GF-D8 (cell line): Measurements from ENCODE around the gene HIRA.

Experiments used
- DNase-seq: peaks from one replicate; lab custom pipeline; 2025; lab: John Stamatoyannopoulos, UW

Gene HIRA

GRCh38 chr22:19407649-19408606 is 23.6 kb downstream of the HIRA start:
- no peak for DNase-seq

DNA sequence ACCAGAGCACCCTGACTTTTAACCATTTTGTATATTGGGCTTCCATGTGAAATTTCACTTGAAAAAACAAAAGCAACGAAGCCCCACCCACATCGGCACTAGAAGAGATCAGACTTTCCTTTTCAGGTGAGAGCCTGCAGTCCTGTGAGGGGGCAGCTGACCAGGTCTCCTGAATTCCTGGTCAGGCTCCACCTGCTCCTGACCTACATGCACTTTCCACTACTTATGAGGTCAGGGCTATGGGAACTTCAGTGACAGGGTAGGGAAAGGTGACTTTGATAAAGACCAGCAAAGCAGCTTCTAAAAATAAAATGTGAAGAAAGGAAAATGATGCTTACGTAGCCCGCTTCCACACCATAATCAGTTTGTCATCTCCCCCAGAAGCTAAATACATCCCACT is 24.7 kb downstream of the HIRA start:
- no peak for DNase-seq

DNA sequence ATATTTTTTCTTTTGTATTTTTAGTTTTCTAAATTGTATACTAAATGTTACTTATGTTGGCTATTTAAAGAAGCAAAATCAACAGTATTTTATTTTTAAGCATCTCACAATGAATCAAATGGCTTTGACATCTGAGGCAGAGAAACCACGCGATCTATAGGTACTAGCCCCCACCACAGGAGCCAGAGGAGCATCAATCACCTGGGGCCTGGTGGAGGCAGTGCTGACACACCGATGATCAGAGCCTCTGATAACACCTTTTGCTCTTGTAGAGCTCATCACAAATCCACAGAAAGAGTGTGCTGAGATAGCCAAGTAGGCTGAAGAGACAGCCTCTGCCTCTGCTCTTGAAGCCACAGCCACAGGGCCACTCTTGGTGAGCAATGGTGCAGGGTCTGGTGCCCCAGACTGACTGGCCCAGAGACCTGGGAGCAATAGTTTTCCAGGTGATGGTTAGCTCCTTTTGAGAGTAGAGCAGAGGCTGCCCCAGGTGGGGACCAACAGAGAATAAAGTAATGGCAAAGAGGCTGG is 25.2 kb downstream of the HIRA start:
- DNase-seq = no peak

DNA sequence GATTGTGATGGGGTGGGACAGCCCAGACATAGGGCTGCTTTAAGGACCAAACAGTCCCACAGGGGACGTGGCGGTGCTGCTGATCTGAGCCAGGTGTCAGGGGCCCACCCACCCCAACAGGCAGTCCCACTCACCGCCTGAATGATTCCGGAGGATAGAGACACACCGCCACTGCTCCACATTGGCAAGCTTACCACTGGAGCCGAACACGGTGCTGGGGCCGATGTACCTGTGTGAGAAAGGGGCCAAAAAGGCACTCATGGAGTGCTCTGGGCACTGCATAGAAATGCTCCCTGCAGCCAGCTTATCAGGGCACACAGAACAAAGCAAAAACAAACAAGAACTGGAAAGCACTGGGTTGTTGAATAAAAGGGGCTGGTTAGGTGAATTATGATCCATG is 25.9 kb downstream of the HIRA start:
- DNase-seq = no peak

GRCh38 chr22:19405133-19405532 is 26.4 kb downstream of the HIRA start:
- DNase-seq = no peak

DNA sequence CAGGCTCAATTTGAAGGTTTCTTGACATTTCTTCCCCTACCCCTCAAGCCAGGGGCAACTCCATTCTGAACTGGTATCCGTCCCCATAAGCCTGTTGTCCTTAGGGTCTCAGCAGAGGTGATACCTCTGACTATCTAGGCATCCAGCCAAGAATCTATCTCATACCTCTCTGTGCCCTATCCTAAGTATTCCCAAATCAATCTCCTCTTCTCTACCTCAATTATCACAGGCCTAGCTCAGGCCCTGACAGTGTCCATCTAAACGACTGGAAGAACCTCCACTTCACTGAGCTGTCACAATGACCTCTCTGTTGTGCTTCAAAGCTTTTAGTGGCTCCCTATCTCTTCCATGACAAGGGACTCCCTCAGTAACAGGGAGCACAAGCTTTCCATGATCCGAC is 26.9 kb downstream of the HIRA start:
- no peak for DNase-seq

DNA sequence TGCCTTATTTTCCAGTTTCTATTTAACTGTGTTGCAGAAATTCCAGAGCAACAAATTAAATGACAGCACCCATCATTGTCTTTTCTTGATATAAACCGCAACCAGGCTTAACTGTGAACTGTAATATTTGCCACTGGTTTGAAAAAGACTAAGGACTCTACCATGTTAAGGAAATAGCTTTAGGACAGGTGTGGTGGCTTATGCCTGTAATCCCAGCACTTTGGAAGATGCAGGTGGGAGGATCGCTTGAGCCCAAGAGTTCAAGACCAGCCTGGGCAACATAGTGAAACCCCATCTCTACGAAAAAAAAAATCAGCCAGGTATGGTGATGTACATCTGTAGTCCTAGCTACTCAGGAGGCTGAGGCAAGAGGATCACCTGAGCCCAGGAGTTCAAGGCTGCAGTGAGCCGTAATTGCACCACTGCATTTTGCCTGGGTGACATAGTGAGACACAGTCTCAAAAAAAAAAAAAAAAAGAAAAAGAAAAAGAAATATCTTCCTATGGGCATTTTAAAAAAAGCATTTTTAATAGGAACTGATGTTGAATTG is 28.8 kb downstream of the HIRA start:
- no peak for DNase-seq

DNA sequence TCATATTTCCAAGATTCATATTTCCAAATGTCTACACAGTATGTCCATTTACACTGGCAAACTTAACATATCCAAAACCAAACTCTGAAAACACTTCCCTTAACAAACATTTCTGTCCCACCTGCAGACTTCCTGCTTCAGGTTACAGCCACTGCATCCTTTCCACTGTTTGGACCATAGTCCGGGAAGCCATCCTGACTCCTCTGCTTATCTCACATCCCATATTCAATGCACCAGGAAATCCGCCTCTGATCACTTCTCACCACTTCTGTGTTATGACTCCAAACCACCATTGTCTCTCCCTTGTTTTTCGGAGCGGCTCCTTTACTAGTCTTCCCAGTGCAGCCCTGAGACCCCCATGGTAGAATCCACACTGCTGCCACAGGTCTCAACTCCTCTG is 30.1 kb downstream of the HIRA start:
- no peak for DNase-seq

GRCh38 chr22:19400881-19401280 is 30.7 kb downstream of the HIRA start:
- DNase-seq = no peak

GRCh38 chr22:19398652-19399051 is 32.9 kb downstream of the HIRA start:
- no peak for DNase-seq

- no peak for DNase-seq
These were observed 33.3 kb downstream of the HIRA start for GRCh38 chr22:19398206-19398605.

DNA sequence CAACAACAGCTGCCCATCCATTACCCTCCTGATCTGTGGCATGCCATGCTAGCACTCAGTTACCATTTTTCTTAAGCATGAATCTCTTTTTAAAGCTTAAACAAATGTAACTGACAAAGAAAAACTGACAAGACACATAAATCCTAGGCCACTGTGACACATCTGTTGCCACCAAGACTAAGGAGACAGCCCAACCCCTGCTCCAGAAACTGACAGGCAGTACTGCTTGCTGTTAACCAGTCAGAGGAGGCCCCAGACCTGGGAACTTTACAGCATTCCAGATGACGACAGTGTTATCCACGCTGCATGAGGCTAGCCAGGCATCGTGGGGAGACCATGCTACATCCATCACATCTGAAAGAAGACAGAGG is 33.8 kb downstream of the HIRA start:
- DNase-seq = no peak

DNA sequence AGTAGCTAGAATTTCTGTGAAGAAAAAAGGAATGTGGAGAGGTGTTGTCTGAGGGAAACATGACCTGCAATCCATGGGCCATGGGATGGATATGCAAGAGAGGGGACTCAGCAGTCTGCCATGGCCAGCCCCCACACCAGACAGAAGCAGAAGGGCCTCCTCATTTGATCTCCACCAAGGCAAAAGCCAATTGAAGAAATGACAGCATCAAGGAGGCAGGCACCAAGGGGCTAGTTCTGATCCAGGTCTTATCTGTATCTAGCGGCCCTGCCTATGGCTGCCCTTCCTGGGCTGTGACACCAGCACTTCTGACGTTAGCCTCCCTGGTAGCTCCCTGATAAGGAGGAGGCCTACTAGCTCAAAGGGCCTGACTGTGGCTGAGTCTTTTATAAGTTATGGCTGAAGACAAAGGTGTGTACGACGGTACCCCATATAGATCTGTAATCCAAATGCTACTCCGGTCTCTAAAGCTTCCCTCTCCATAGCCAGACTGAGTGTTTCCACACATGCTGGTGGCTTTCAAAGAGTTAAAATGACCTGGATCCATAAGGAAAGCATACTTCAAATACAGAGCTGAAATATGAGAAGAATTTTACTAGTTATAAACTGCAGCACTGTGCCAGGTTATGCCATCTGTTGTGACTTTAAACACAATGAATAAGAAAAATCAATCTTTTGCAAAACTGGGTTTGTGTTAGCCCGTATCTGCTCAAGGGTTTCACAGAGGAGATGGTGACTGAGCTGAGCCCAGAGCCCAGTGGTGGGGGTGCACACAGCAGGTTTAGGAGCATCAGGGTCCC is 34.4 kb downstream of the HIRA start:
- no peak for DNase-seq

DNA sequence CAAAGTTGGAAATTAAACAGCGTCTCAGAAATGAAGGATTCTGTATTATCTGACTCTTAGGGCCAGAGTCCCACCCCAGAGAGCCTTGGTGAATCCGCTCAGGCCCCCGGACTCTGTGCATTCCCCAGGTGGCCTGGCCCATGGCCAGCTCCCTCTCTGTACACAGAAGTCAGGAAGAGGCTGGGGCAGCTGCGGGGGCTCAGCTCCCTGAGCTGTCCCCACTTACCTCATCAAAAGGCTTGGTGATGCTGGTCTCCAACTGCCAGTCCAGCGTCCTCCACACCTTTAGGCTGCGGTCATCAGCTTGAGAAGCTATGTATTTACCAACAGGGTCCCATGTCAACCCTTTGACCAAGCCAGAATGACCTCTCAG is 35.0 kb downstream of the HIRA start:
- DNase-seq = no peak

DNA sequence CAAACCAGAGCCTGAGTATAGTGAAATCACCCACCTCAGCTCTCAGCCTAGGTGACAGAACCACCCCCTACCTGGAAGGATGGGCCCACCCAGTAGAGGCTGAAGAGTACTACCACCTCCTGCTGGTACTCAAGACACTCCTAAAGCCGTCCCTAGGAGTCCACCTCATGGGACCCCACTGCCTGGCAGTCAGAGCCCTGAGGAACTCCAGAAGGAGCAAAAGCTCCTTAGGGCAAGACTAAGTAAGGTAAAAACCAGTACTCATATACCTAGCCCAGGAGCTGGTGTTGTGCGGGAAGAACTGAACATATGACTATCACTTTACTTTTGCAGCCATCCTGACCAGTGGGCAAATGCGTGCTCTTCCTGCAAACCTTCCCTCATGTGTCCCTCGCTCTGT is 36.3 kb downstream of the HIRA start:
- DNase-seq = no peak

DNA sequence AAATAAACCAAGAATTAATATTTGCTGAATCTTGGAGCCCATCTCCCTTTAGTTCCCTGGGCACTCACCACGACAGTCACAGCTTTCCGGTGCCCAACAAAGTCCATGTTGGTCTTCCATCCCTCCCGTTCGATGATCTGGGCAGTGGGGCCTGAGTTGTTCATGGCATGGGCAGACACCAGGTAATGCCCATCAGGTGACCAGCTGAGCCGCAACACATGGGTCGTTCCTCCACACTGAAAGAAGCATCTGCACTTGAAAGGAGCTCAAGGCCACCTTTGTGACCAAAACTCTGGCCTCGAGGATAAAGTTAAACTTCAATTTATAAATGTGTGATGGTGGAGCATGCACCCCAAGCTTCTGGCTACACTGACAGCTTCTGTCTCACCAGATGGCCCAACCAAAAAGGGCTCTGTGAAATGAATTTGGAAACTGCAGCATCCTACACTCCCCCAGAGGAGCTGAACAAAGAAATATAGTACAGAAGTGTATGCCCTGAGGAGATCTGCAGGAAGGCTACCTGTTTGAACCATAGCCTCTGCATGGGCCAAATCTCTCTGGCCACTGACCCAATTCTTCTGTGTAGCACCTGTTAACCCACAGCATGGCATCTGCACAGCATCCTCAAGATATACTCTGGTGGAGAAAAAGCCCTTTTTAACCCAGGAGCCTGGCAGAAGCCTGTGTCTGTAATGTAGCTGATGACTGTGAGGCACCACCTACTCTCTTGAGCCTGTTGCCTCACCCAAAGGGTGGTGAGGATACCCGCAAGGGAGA is 37.1 kb downstream of the HIRA start:
- DNase-seq = no peak

- DNase-seq = no peak
These were observed 37.8 kb downstream of the HIRA start for GRCh38 chr22:19393704-19394103.

- no peak for DNase-seq
These were observed 44.0 kb downstream of the HIRA start for GRCh38 chr22:19387575-19387974.

DNA sequence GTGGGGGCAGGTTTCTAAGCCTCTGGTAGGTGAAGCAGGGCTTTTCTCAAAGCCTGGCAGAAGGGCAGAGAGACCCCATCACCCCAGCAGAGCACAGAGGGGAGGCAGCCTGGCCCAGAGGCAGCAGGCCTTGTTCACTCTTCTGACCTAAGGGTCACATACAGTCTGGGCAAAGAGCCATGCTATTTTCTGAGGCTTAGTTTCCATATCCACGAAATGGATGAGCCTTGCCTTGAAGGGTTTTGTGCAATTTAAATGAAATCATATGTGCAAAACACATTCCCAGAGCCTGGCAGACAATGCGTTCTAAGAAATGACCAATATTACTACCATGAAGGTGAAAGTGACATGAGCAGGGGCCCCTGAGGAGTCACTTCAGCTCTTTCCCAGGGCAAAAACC is 44.5 kb downstream of the HIRA start:
- DNase-seq = no peak

DNA sequence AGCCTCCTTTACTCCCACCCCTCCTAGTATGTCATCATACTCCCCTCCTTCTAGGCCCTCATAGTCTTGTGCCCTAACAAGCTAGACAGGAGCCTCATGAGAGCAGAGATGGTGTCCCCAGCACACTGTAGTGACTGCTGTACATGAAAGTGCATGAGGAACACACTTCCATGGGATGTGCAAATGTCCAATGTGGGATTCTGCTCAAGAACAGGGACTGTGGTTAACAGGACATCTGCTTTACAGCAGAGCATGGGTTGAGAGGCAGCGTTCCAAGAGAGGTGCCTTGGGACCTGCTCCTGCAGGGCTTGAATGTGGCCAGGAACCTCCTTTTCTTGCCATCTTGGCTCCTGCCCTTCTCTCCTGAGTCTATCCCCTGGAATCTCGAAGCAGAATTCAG is 45.3 kb downstream of the HIRA start:
- no peak for DNase-seq

- DNase-seq = no peak
These were observed 46.2 kb downstream of the HIRA start for GRCh38 chr22:19385221-19385906.
